ENCODE data around the gene COL9A3. TPM values are rescaled to one million over a fixed set of nuclear protein-coding genes. Genes with fewer than 3 reads are reported as not detected.

Gene COL9A3
- total and polyA plus RNA-seq, 2 of the 8 experiments (the other 6 are each of a cell fraction or from before 2014, with no cell fraction given) = 21.7 to 80.1 TPM

GRCh38 chr20:62887152-62887859, 70.5 kb downstream of the COL9A3 start:
- POLR2A ChIA-PET (ENCODE audit: partially characterized antibody) = interaction anchor here (0.7 to 8.5 kb wide), 6 partner anchors 11 to 50 kb away, joined by 3 to 88 read pairs (median 8); partner anchors contain the start of genes GID8 and TCFL5
- Histone ChIP-seq H3K23me2 (ENCODE audit: low read depth, low read length) (no peaks in the 10 kb centered on the region), H2AFZ (ENCODE audit: low read length) (no peak overlapping the region), H3K18ac (ENCODE audit: extremely low read depth, low read length) (no peak overlapping the region), H4K5ac (ENCODE audit: insufficient read length, low read depth, low read length) (no peak overlapping the region), H3K4me2 (ENCODE audit: insufficient read depth in 1 of 2, low read depth in 2 of 2, low read length in 2 of 2) (no peak overlapping the region), H3K4me1 (replicated peaks in 1 of 4; ENCODE audit: control insufficient read depth in 3 of 4, insufficient read depth in 4 of 4, low read length in 3 of 4) (peaks cover 0 to 19% (median 9%) of the 10 kb centered on the region in 4 experiments; a peak in 5 of 7 replicates), H2BK120ac (replicated peaks; ENCODE audit: low read depth, low read length) (no peak overlapping the region), H3K14ac (ENCODE audit: insufficient read length) (no peak overlapping the region), H2BK5ac (ENCODE audit: low read depth, low read length) (no peak overlapping the region; the same call in 1 of the 2 replicates), H3K56ac (replicated peaks; ENCODE audit: insufficient read length, low read depth, low read length) (no peak overlapping the region), H3K36me3 (ENCODE audit: control insufficient read depth in 2 of 4, insufficient read depth in 4 of 4, low read length in 3 of 4) (peaks cover 37 to 55% (median 44%) of the 10 kb centered on the region in 4 experiments), H3K79me2 (ENCODE audit: control insufficient read depth in 1 of 2, insufficient read depth in 2 of 2, low read length in 2 of 2) (no peaks in the 10 kb centered on the region), H4K91ac (replicated peaks; ENCODE audit: insufficient read length, low read length) (no peak overlapping the region), H4K8ac (ENCODE audit: extremely low read depth, insufficient read depth, low read length) (no peak overlapping the region), H3K9me3 (ENCODE audit: insufficient read depth in 2 of 2, low read depth in 1 of 2, low read length in 1 of 2) (peaks cover 0 to 3% of the 10 kb centered on the region in 2 experiments; a peak in 1 of 4 replicates), H2BK15ac (ENCODE audit: low read length) (no peak overlapping the region), H2AK5ac (ENCODE audit: low read depth, low read length) (no peak overlapping the region), H2BK20ac (ENCODE audit: low read length) (no peak overlapping the region), H3K27ac (ENCODE audit: low read depth, low read length) (no peak overlapping the region), H4K20me1 (replicated peaks in 1 of 2; ENCODE audit: control insufficient read depth in 1 of 2, insufficient read depth in 2 of 2, low read length in 2 of 2) (peaks cover 6 to 12% of the 10 kb centered on the region in 2 experiments), H3K4me3 (ENCODE audit: extremely low read depth in 1 of 4, insufficient read depth in 2 of 4, low read depth in 3 of 4, low read length in 4 of 4) (no peak overlapping the region), H3K4ac (replicated peaks; ENCODE audit: insufficient read length, low read depth, low read length) (no peak overlapping the region), H3K9ac (replicated peaks in 1 of 4; ENCODE audit: extremely low read depth in 1 of 4, low read depth in 3 of 4, low read length in 3 of 4) (no peak overlapping the region), H3K27me3 (replicated peaks in 1 of 4; ENCODE audit: control insufficient read depth in 3 of 4, extremely low read depth in 1 of 4, insufficient read depth in 3 of 4, low read length in 3 of 4) (no peaks in the 10 kb centered on the region), H3K23ac (ENCODE audit: insufficient read length) (no peak overlapping the region), H3K79me1 (ENCODE audit: low read depth, low read length) (peaks cover 3% of the 10 kb centered on the region; the same call in 1 of the 2 replicates), H2BK12ac (ENCODE audit: low read depth, low read length) (no peak overlapping the region)
- TF ChIP-seq E2F6 (IDR thresholded peaks at IDR 0.05) (no peak), TAF7 (optimal IDR thresholded peaks at IDR 0.05; ENCODE audit: borderline replicate concordance, low read depth, low read length) (no peak), GABPA (IDR thresholded peaks at IDR 0.05; ENCODE audit: borderline replicate concordance, insufficient read depth, low read length) (no peak), SRF (IDR thresholded peaks at IDR 0.05; ENCODE audit: low read depth, low read length) (no peak), CREB1 (IDR thresholded peaks at IDR 0.05) (no peak), KDM5A (IDR thresholded peaks at IDR 0.05; ENCODE audit: low read length) (no peak), POU5F1 (IDR thresholded peaks at IDR 0.05; ENCODE audit: low read depth, low read length) (no peak), SAP30 (IDR thresholded peaks at IDR 0.05; ENCODE audit: insufficient read depth, insufficient replicate concordance, low read length) (no peak)
- TF ChIP-seq, protein P1, sequence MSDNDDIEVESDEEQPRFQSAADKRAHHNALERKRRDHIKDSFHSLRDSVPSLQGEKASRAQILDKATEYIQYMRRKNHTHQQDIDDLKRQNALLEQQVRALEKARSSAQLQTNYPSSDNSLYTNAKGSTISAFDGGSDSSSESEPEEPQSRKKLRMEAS (IDR thresholded peaks at IDR 0.05) = no peak
- no peak for FAIRE-seq
- no peak for DNase-seq (ENCODE audit: low read depth in 1 of 2, low spot score in 2 of 2)
- CTCF ChIA-PET (ENCODE audit: partially characterized antibody) = interaction anchor here (0.9 to 6.4 kb wide), 7 partner anchors 11 to 122 kb away, joined by 3 to 56 read pairs (median 4); no protein-coding TSS in a partner anchor
- 91% methylated on average over 12 of the region's 13 CpGs; no CpG with 5 or more reads in 1 of the 2 experiments for WGBS, 2 experiments (ENCODE audit: extremely low coverage in 1 of 2, insufficient coverage in 1 of 2, insufficient read length in 1 of 2, insufficient replicate concordance in 2 of 2, low coverage in 1 of 2, low lambda C conversion rate in 2 of 2, missing lambda C conversion rate in 1 of 2)

All from H1 (cell line).